Esophagus squamous epithelium (tissue), 4 donors: Measurements from ENCODE around the gene CPA2.

Source experiments
- POLR2A ChIP-seq, 4 donors: fragments of 450-650 bp; IDR thresholded peaks; one replicate each; pipeline ENCODE4 v1.6.1; 2017; ENCODE audit warnings: antibody characterized with exemption in 4 of 4, mild to moderate bottlenecking in 4 of 4, moderate library complexity in 3 of 4
- TF ChIP-seq, protein P1 (sequence below), 6 experiments: fragments of 450-650 bp in 4 of 6; fragments of 200-600 bp in 2 of 6; sonication (generic) in 2 of 6; IDR thresholded peaks; one replicate each; pipeline ENCODE4 v1.5.1; 2016 to 2019; ENCODE audit warnings: antibody characterized with exemption in 6 of 6, mild to moderate bottlenecking in 4 of 6, moderate library complexity in 4 of 6

- TF ChIP-seq, protein P1, sequence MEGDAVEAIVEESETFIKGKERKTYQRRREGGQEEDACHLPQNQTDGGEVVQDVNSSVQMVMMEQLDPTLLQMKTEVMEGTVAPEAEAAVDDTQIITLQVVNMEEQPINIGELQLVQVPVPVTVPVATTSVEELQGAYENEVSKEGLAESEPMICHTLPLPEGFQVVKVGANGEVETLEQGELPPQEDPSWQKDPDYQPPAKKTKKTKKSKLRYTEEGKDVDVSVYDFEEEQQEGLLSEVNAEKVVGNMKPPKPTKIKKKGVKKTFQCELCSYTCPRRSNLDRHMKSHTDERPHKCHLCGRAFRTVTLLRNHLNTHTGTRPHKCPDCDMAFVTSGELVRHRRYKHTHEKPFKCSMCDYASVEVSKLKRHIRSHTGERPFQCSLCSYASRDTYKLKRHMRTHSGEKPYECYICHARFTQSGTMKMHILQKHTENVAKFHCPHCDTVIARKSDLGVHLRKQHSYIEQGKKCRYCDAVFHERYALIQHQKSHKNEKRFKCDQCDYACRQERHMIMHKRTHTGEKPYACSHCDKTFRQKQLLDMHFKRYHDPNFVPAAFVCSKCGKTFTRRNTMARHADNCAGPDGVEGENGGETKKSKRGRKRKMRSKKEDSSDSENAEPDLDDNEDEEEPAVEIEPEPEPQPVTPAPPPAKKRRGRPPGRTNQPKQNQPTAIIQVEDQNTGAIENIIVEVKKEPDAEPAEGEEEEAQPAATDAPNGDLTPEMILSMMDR (IDR thresholded peaks at IDR 0.05) = no peak
- no peak for TF ChIP-seq POLR2A (IDR thresholded peaks at IDR 0.05)
Measured at GRCh38 chr7:130304878-130305277, 38.2 kb downstream of the CPA2 start.
